H1 (cell line): ENCODE data around the gene S100G. TPM values are rescaled to one million over a fixed set of nuclear protein-coding genes. Genes with fewer than 3 reads are reported as not detected.

ENCODE experiments used
- CTCF ChIA-PET: fragments of 300-600 bp; sonication (Branson Sonifier 250); formaldehyde crosslinking; loops from one replicate; lab custom pipeline; 2021; ENCODE audit not compliant: partially characterized antibody; lab: Charles Lee
- POLR2A ChIA-PET: fragments of 300-600 bp; sonication (Branson Sonifier 250); formaldehyde crosslinking; loops from one replicate; lab custom pipeline; 2021; ENCODE audit warnings: inconsistent platforms; ENCODE audit not compliant: partially characterized antibody; lab: Charles Lee
- DNase-seq, 2 experiments: peaks; one replicate each; pipeline versions ENCODE4 v3.0.0 to v3.0.0-alpha.2; 2010 to 2022; ENCODE audit warnings: low spot score in 2 of 2, low read depth in 1 of 2, mixed read lengths in 1 of 2
- FAIRE-seq: peaks from 2 replicates; lab custom pipeline; 2011; peaks lifted over from hg19 to GRCh38; lab: Jason Lieb, UNC
- H2AFZ ChIP-seq: 2 replicates; pipeline ENCODE4 v1.8.1; 2012; ENCODE audit warnings: low read length, inconsistent platforms
- H2AK5ac ChIP-seq: 2 replicates; pipeline ENCODE4 v1.6.1; 2013; ENCODE audit warnings: low read depth, low read length
- H2BK120ac ChIP-seq: replicated peaks from 2 replicates; pipeline ENCODE3; 2013; ENCODE audit warnings: low read depth, low read length, inconsistent platforms
- H2BK12ac ChIP-seq: 2 replicates; pipeline ENCODE4 v1.6.1; 2013; ENCODE audit warnings: low read depth, low read length
- H2BK15ac ChIP-seq: 2 replicates; pipeline ENCODE4 v1.6.1; 2013; ENCODE audit warnings: low read length
- H2BK20ac ChIP-seq: 2 replicates; pipeline ENCODE4 v1.6.1; 2013; ENCODE audit warnings: low read length
- H2BK5ac ChIP-seq: 2 replicates; pipeline ENCODE4 v1.6.1; 2013; ENCODE audit warnings: low read depth, low read length
- H3K14ac ChIP-seq: 2 replicates; pipeline ENCODE4 v1.6.1; 2013; ENCODE audit warnings: inconsistent platforms; ENCODE audit not compliant: insufficient read length
- H3K18ac ChIP-seq: 2 replicates; pipeline ENCODE4 v1.6.1; 2013; ENCODE audit warnings: low read length; ENCODE audit errors: extremely low read depth
- H3K23ac ChIP-seq: 2 replicates; pipeline ENCODE4 v1.6.1; 2013; ENCODE audit warnings: inconsistent platforms; ENCODE audit not compliant: insufficient read length
- H3K23me2 ChIP-seq: 2 replicates; pipeline ENCODE4 v1.6.1; 2013; ENCODE audit warnings: low read depth, low read length
- H3K27ac ChIP-seq: 2 replicates; pipeline ENCODE4 v1.6.1; 2011; ENCODE audit warnings: low read depth, low read length, inconsistent platforms
- H3K27me3 ChIP-seq, 4 experiments: replicated peaks in 1 of 4; 1 replicate in 1 of 4; 2 replicates in 3 of 4; pipeline versions ENCODE4 v1.6.1 to v1.8.1; 2011 to 2013; ENCODE audit warnings: low read length in 3 of 4, mild to moderate bottlenecking in 3 of 4, inconsistent platforms in 2 of 4, mixed read lengths in 2 of 4, moderate library complexity in 1 of 4; ENCODE audit not compliant: control insufficient read depth in 3 of 4, insufficient read depth in 3 of 4; ENCODE audit errors: extremely low read depth in 1 of 4
- H3K36me3 ChIP-seq, 4 experiments: 2 replicates each; pipeline versions ENCODE4 v1.6.1 to v1.8.1; 2011 to 2013; ENCODE audit warnings: mild to moderate bottlenecking in 4 of 4, low read length in 3 of 4, moderate library complexity in 2 of 4, control low read depth in 1 of 4, inconsistent platforms in 1 of 4; ENCODE audit not compliant: insufficient read depth in 4 of 4, control insufficient read depth in 2 of 4
- H3K4ac ChIP-seq: replicated peaks from 2 replicates; pipeline ENCODE3; 2013; ENCODE audit warnings: low read length, low read depth, mixed read lengths, inconsistent platforms; ENCODE audit not compliant: insufficient read length
- H3K4me1 ChIP-seq, 4 experiments: replicated peaks in 1 of 4; 1 replicate in 1 of 4; 2 replicates in 3 of 4; pipeline versions ENCODE4 v1.6.1 to v1.8.1; 2011 to 2013; ENCODE audit warnings: low read length in 3 of 4, inconsistent platforms in 2 of 4, mixed read lengths in 1 of 4; ENCODE audit not compliant: insufficient read depth in 4 of 4, control insufficient read depth in 3 of 4
- H3K4me2 ChIP-seq, 2 experiments: 2 replicates each; pipeline versions ENCODE4 v1.6.1 to v1.8.1; 2011 to 2013; ENCODE audit warnings: low read depth in 2 of 2, low read length in 2 of 2, control low read depth in 1 of 2, inconsistent platforms in 1 of 2, mild to moderate bottlenecking in 1 of 2; ENCODE audit not compliant: insufficient read depth in 1 of 2
- H3K4me3 ChIP-seq, 4 experiments: fragments of 200-600, 300-600 bp in 1 of 4; sonication (generic), shearing (Covaris generic), sonication (Bioruptor Twin) in 1 of 4; 2 replicates each; pipeline versions ENCODE4 v1.5.1 to v1.8.1; 2011 to 2016; ENCODE audit warnings: low read length in 4 of 4, low read depth in 3 of 4, control low read depth in 2 of 4, inconsistent platforms in 2 of 4, mild to moderate bottlenecking in 2 of 4, mixed read lengths in 1 of 4, moderate library complexity in 1 of 4; ENCODE audit not compliant: insufficient read depth in 2 of 4; ENCODE audit errors: extremely low read depth in 1 of 4
- H3K56ac ChIP-seq: replicated peaks from 2 replicates; pipeline ENCODE3; 2013; ENCODE audit warnings: low read depth, mild to moderate bottlenecking, mixed read lengths, low read length, inconsistent platforms; ENCODE audit not compliant: insufficient read length
- H3K79me1 ChIP-seq: 2 replicates; pipeline ENCODE4 v1.6.1; 2013; ENCODE audit warnings: low read depth, low read length, control low read depth
- H3K79me2 ChIP-seq, 2 experiments: 2 replicates each; pipeline versions ENCODE4 v1.6.1 to v1.8.1; 2012 to 2013; ENCODE audit warnings: low read length in 2 of 2, mild to moderate bottlenecking in 2 of 2, inconsistent platforms in 1 of 2; ENCODE audit not compliant: insufficient read depth in 2 of 2, control insufficient read depth in 1 of 2
- H3K9ac ChIP-seq, 4 experiments: replicated peaks in 1 of 4; 1 replicate in 1 of 4; 2 replicates in 3 of 4; pipeline versions ENCODE4 v1.6.1 to v1.8.1; 2011 to 2013; ENCODE audit warnings: low read depth in 3 of 4, low read length in 3 of 4, control low read depth in 2 of 4, mild to moderate bottlenecking in 2 of 4, moderate library complexity in 2 of 4, inconsistent platforms in 1 of 4; ENCODE audit errors: extremely low read depth in 1 of 4
- H3K9me3 ChIP-seq, 2 experiments: 2 replicates each; pipeline versions ENCODE4 v1.6.1 to v1.8.1; 2012 to 2013; ENCODE audit warnings: mild to moderate bottlenecking in 2 of 2, moderate library complexity in 2 of 2, control low read depth in 1 of 2, inconsistent platforms in 1 of 2, low read depth in 1 of 2, low read length in 1 of 2, mixed read lengths in 1 of 2; ENCODE audit not compliant: insufficient read depth in 2 of 2
- H4K20me1 ChIP-seq, 2 experiments: replicated peaks in 1 of 2; 2 replicates each; pipeline versions ENCODE3 to v1.8.1; 2011 to 2013; ENCODE audit warnings: inconsistent platforms in 2 of 2, low read length in 2 of 2, mild to moderate bottlenecking in 1 of 2; ENCODE audit not compliant: insufficient read depth in 2 of 2, control insufficient read depth in 1 of 2
- H4K5ac ChIP-seq: 2 replicates; pipeline ENCODE4 v1.6.1; 2013; ENCODE audit warnings: low read length, low read depth, mixed read lengths, inconsistent platforms; ENCODE audit not compliant: insufficient read length
- H4K8ac ChIP-seq: 2 replicates; pipeline ENCODE4 v1.8.0; 2013; ENCODE audit warnings: mild to moderate bottlenecking, moderate library complexity, low read length, inconsistent platforms; ENCODE audit not compliant: insufficient read depth; ENCODE audit errors: extremely low read depth
- H4K91ac ChIP-seq: replicated peaks from 2 replicates; pipeline ENCODE3; 2013; ENCODE audit warnings: low read length, mixed read lengths, inconsistent platforms; ENCODE audit not compliant: insufficient read length
- TBP ChIP-seq: IDR thresholded peaks from 2 replicates; pipeline ENCODE4 v1.6.1; 2011; ENCODE audit warnings: low read depth, low read length, improper control_type of control experiment
- WGBS, 2 experiments: shearing (Covaris generic) in 1 of 2; methylation state at CpG; one replicate each; pipeline versions ENCODE4 v1.1.6 to v1.1.7; 2013 to 2015; ENCODE audit warnings: low lambda C conversion rate in 2 of 2, mixed read lengths in 2 of 2, inconsistent platforms in 1 of 2, low coverage in 1 of 2, missing lambda C conversion rate in 1 of 2; ENCODE audit not compliant: insufficient replicate concordance in 2 of 2, insufficient coverage in 1 of 2, insufficient read length in 1 of 2; ENCODE audit errors: extremely low coverage in 1 of 2, missing lambda C conversion rate in 1 of 2; 5-methylcytosine and 5-hydroxymethylcytosine counted together
- polyA plus RNA-seq, 7 experiments: library from polyadenylated mRNA; depleted of rRNA in 3 of 7; stranded (reverse) in 5 of 7; unstranded in 2 of 7; fragments of >200 nt in 5 of 7; fragments of 200-250 nt in 2 of 7; gene quantifications; 1 replicate in 5 of 7; 2 replicates in 1 of 7; 4 replicates in 1 of 7; pipeline versions ENCODE4 v1.2.1 to v1.2.3, GENCODE V29; 2011 to 2013; ENCODE audit warnings: missing spikeins in 2 of 7, mixed read lengths in 2 of 7
- total RNA-seq: library from RNA; stranded (reverse); fragmentation: NEBNext Ultra II Directional; extraction: Animal tissue kit (Norgen Biotek cat#: 25700); gene quantifications from 2 replicates; pipeline ENCODE4 v1.2.1, GENCODE V29; 2021

Gene S100G
- total and polyA plus RNA-seq, 2 of the 8 experiments (the other 6 are each of a cell fraction or from before 2014, with no cell fraction given), result not detected

- no peak for TF ChIP-seq TBP
- CTCF ChIA-PET, result no interaction called here
- H4K91ac ChIP-seq, result no peak overlapping the region
- H3K27me3 ChIP-seq, result no peaks in the 10 kb centered on the region
- no peak overlapping the region for H2BK20ac ChIP-seq
- no peak overlapping the region for H2BK120ac ChIP-seq
- H2AFZ ChIP-seq, result no peak overlapping the region
- no peaks in the 10 kb centered on the region for H4K20me1 ChIP-seq
- H3K4me3 ChIP-seq, result no peak overlapping the region
- H3K79me2 ChIP-seq, result no peaks in the 10 kb centered on the region
- WGBS, 2 experiments, result 92% methylated on average over 1 of the region's 1 CpG; no CpG with 5 or more reads in 1 of the 2 experiments
- no peak overlapping the region for H3K18ac ChIP-seq
- H2AK5ac ChIP-seq, result no peak overlapping the region
- no peak overlapping the region for H3K56ac ChIP-seq
- H3K14ac ChIP-seq, result no peak overlapping the region
- no peak overlapping the region for H3K23ac ChIP-seq
- H3K23me2 ChIP-seq, result no peaks in the 10 kb centered on the region
- no peak overlapping the region for H3K9ac ChIP-seq
- H2BK5ac ChIP-seq, result no peak overlapping the region
- peaks cover 0 to 27% (median 3%) of the 10 kb centered on the region in 4 experiments; a peak in 3 of 8 replicates for H3K36me3 ChIP-seq
- H3K79me1 ChIP-seq, result no peaks in the 10 kb centered on the region
- no peak overlapping the region for H2BK15ac ChIP-seq
- H3K4me1 ChIP-seq, result peaks cover 0 to 3% (median 0%) of the 10 kb centered on the region in 4 experiments; a peak in 1 of 7 replicates
- no peaks in the 10 kb centered on the region for H3K9me3 ChIP-seq
- FAIRE-seq (no peak), DNase-seq (no peak)
- no peak overlapping the region for H2BK12ac ChIP-seq
- no peak overlapping the region for H3K27ac ChIP-seq
- H3K4me2 ChIP-seq, result no peak overlapping the region
- no peak overlapping the region for H4K8ac ChIP-seq
- POLR2A ChIA-PET, result no interaction called here
- H3K4ac ChIP-seq, result no peak overlapping the region
- H4K5ac ChIP-seq, result no peak overlapping the region
Measured at GRCh38 chrX:16617382-16617781, 32.6 kb upstream of the S100G start.
